NCI-H1048 (cell line): ENCODE measurements around the gene S100A13.
"Not testable (repeated sequence)": the region's sequence is repeated elsewhere in the genome, so short reads cannot be mapped to it uniquely, and the experiment has no call there.

Source experiments
- DNase-seq: peaks from one replicate; lab custom pipeline; 2025; lab: John Stamatoyannopoulos, UW

Gene S100A13

DNA sequence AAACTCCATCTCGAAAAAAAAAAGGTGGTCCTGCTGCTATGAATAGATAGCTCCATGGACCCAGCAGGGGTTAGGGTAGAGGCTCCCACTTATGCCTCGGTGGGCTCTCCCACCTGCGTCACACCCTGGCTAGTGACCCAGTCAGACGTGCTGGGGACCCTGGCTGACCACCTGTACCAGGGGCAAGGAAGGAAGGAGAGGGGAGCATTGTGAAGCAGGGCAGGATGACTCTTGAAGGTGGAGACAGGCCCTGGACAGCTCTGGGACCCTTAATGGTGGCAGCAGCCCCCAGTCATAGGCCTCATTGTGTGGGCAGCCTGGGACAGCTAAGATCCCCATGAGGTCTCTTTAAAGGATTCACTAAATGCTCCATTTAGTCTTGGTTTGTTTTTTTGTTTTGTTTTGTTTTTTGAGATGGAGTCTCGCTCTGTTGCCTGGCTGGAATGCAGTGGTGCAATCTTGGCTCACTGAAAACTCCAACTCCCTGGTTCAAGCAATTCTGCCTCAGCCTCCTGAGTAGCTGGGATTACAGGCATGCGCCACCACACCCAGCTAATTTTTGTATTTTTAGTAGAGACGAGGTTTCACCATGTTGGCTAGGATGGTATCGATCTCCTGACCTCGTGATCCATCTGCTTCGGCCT, 20.8 kb upstream of the S100A13 start:
- DNase-seq = no peak

GRCh38 chr1:153647346-153647714, 20.0 kb upstream of the S100A13 start:
- no peak for DNase-seq

GRCh38 chr1:153646672-153647345, 19.5 kb upstream of the S100A13 start:
- no peak for DNase-seq

DNA sequence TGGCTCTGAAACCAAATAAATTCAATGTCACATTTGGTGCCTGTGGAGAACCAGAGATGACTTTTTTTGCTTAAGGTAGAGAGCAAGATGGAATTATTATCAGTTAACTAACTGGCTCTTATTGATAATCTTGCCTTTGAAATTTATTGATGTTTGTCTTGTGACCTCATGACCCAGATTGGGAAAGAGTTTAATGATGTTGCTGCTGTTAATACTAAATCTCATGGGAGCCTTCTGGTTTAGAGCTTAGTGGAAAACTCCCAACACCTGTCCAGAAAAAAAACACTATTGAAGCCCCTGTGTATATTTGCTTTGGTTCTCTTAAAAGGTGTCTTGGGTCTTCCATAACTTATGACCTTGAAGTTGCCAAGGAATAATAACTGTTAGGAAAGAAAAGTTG, 16.5 kb upstream of the S100A13 start:
- no peak for DNase-seq

DNA sequence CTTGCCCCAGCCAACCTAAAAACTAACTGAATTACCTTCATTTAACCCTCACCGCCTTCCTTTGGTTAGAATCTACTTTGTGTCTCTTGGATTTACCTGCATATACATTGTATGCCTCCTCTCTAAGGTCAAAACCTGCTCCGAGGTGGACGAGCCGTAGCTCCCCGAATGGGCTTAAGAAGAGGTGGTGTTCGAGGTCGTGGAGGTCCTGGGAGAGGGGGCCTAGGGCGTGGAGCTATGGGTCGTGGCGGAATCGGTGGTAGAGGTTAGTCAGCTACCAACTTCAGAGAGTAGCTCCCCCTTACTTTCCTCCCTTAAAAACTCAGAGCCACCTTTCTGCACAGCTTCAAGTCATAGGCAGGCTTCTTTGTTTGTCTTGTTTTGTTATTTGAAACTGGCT, 15.8 kb upstream of the S100A13 start:
- no peak for DNase-seq

DNA sequence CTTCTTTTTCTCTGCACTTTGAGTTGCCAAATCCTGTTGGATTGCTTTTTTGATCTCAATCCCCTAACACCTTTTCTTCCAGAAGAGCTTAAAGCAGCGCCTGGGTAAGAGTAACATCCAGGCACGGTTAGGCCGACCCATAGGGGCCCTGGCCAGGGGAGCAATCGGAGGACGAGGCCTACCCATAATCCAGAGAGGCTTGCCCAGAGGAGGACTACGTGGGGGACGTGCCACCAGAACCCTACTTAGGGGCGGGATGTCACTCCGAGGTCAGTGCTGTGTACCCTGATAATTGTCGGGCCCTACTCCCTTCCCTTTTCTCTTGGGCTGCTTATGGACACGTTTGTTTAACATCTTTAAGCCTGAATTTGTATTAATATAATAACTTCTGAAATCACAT, 14.9 kb upstream of the S100A13 start:
- DNase-seq = no peak

DNA sequence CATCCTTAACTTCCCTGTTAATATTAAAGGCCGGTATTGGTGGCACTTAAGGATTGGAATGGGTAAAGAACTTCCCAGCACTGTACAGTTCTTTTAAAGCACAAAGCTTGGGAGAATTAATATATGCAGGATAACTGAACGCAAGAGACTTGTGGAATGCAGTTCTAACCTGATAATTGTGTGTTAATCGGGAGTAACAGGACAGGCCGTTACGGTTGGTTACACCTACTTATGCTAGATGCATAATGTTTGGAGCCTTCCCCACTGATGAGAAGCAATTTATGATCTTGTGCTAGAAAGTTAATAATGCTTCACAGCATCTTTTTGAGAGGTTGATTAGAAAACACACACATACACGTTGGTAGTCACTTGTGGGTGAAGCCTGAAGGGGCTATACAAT, 13.6 kb upstream of the S100A13 start:
- no peak for DNase-seq

DNA sequence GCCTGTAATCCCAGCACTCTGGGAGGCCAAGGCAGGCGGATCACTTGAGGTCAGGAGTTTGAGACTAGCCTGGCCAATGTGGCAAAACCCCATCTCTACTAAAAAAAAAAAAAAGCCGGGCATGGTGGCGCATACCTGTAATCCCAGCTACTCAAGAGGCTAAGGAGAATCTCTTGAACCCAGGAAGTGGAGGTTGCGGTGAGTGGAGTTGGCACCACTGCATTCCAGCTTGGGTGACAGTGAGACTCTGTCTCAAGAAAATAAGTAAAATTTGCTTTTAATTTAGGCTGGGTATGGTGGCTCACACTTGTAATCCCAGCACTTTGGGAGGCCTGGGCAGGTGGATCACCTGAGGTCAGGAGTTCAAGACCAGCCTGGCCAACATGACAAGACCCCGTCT, 12.9 kb upstream of the S100A13 start:
- DNase-seq = not testable (repeated sequence)

DNA sequence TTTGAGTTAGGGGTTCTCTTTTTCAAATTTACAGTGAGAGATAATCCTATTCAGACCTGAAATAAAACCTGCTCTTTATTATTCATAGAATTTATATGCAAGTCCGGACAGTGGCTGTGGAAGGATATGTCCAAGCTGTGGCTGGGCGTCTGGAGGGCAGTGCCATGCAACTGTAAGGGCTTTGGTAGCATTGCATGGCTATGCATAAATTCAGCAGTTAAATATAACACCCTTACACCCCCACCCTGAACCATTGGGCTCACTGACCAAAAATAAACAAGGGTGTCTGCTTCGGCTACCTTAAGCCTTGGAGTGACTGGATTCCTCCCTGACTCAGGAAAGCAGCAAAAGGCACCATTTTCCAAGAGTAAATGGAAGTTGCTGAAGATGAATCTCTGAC, 12.0 kb upstream of the S100A13 start:
- DNase-seq = no peak

DNA sequence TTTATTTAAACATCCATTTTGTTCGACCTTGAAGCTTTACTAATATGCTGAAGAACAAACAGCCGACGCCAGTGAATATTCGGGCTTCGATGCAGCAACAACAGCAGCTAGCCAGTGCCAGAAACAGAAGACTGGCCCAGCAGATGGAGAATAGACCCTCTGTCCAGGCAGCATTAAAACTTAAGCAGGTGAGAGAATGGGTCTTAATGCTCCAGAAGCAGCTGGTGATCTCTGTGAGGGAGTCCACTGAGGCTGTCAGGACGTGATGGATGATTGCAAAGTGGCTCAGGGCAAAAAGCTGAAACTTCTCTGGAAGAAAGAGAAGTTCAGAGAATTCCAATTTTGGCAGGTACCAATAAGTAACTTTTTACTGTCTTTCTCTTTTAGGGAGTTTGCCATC, 11.0 kb upstream of the S100A13 start:
- no peak for DNase-seq

DNA sequence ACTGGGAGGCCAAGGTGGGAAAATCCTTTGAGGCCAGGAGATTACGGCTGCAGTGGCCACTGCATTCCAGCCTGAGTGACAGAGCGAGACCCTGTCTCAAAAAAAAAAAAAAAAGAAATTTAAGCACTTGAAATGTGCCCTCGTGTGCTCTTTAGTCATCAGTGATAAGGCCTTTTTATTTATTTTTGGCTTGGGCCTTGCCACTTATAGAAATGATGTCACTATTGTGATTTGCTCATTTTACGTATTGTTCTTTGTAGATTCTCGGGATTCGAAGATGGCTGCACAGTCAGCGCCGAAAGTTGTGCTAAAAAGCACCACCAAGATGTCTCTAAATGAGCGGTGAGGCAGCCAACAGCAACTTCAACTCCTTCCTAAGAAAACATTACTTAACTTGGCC, 9.0 kb upstream of the S100A13 start:
- DNase-seq = no peak

DNA sequence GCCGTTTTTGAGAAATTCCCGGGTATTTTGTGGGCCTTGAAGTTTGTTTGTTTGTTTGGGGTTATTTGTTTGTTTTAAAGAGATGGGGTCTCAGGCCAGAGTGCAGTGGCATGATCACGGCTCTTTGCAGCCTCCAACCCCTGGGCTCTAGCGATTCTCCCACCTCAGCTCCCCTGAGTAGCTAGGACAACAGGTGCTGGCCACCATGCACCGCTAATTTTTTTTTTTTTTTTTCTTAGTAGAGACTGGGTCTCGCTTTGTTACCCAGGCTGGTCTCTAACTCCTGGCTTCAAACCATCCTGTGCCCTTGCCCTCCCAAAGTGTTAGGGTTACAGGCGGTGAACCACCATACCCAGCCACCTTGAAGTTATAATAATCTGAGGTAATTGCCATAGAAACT, 8.6 kb upstream of the S100A13 start:
- DNase-seq = no peak

DNA sequence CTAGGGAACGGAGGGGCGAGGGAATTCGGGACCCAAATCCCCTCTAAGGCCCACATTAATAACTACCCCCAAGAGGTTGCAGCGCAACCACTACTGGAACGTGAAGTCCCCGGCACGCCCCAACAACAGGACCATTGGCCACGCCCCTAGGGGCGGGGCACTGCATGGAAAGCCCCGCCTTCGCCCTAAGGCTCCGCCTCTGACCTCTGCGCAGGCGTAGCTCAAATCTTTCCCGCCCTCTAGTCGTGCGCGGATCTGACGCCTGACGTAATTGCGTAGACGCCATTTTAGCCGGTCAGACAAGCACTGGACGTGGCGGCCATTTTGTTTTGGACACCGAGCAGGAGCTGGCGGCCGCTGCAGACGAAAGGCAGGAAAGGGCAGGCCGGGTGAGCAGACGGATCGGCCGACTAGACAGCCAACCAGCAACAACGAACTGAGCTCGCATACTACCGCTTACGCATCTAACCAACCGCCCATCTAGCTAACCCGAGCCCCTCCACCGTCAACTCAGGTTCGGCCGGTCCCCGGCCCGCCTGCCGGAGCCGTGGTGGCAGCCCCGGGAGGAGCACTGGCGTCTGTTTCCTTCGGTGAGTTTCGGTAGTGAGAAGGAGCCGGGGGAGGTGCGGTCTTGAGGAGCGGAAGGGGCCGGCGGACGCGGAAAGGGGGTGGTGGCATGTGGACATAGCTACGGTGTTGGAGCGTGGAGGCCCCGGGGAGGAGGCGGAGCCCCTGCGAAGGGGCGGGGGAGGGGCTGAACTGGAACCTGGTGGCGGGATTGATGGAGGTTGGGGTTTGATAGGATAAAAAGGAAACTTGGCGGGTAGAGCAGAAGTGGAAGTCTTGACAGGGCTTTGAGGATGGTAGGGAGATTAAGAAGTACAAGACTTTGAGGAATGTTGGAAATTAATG, 6.7 kb upstream of the S100A13 start, which contains the start of gene CHTOP:
TSS of gene CHTOP (plus strand) at position 313 of the 912 bp plus-strand sequence. CDS start 2,523 bp downstream, outside the sequence.
- peak; percentile 96 for DNase-seq

DNA sequence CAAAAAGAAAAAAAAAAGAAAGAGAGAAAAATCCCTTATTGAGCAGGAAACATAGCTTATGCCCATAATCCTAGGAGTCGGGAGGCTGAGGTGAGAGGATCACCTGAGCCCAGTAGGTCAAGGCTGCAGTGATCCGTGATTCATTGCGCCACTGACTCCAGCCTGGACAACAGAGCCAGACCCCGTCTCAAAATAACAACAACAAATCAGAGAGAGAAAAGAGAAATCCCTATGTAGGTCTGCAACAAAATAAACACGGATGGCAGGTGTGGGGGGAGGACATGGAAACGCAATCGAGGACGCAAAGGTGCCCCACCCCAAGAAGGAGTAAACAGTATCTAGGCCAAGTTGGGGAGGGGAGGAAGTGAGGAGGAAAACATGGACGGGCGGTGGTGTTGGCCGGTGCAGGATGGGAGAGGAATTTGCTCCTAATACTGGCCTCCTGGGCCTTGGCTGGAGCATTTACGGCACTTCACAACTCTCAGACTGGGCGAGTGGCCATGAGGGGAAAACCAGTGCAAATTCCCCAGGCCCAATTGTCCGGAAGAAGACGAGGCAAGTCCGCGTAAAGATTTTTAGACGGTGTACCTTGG, 6.0 kb upstream of the S100A13 start:
- no peak for DNase-seq

DNA sequence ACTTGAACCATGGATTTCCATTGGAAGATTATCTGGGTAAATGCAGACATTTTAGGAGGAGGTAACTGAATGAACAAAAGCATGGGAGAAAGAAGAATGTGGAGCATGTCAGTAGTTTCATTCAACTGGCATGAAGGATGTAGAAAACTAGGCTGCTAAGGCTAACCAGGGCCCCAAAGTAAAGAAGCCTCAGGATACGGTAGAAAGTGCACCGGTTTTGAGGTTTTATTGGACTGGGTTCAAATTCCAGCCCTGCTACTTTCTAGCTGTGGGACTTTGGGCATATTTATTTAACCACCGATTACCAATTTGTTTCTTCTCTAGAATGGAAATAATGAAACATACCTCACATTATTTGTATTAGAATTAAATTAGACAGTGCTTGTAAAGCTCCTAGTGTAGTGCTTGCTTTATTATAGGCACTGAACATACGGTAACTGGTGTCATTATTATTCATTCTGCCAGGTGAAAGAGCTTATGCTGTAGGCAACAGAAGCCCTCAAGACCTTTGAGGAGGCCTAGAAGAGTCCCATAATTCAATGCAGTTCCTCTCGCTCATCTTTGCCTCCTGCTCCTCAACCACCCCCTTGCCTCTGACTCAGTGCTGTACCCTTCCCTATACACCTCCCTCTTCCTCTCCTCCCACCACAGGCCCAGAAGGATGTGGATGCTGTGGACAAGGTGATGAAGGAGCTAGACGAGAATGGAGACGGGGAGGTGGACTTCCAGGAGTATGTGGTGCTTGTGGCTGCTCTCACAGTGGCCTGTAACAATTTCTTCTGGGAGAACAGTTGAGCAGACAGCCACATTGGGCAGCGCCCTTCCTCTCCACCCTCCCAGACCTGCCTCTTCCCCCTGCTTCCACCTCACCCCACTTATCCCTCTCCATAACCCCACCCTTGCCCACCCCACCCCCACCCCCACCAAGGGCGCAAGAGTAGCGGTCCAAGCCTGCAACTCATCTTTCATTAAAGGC, 4.0 kb upstream of the S100A13 start:
- no peak for DNase-seq

- no peak for DNase-seq
Observed at GRCh38 chr1:153630384-153630783, 3.1 kb upstream of the S100A13 start.

GRCh38 chr1:153629971-153630370, 2.7 kb upstream of the S100A13 start:
- no peak for DNase-seq

GRCh38 chr1:153629343-153629665, 2.0 kb upstream of the S100A13 start:
- DNase-seq = no peak

DNA sequence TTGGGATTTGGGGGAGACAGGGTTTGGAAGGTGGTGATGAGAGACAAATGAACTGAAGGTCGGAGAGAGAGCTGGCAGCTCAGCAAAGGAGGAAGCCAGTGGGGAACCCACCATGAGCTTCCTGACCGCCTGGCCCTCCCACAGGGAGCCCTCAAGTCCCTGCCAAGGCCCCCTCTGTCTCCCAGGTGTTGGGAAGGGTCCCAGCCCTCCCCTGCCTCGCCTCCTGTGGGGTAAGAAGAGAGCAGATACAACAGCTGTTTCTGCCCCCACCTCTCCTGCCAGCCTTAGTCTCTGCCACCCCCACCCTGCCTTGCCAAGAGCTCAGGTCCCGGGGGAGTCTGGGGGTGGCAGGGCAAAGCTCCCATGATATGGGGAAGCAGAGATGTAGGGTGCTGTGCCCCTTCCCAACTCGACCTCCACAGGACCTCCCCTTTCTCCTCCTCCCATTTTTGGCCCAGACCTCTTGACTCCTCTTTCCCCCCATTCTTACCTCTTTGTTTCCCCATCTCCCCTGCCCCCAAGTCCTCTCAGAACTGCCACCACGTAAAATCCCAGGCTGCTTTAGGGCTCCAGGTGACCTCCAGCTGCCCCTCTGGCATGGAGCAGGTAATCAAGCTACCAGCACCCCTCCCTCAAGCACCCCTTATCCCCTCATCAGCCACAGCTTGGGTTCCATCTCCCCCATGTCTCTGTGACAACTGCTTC, 1.5 kb upstream of the S100A13 start:
- DNase-seq = no peak

GRCh38 chr1:153627715-153628626, 666 bp upstream of the S100A13 start, which contains the start of gene S100A1:
S100A1 (plus strand) TSS chr1:153628434; CDS start chr1:153630522, 2,088 bp downstream.
- DNase-seq = no peak
